ENCODE results near the gene MARCHF10. TPM values are rescaled to one million over a fixed set of nuclear protein-coding genes. Genes with fewer than 3 reads are reported as not detected.

Gene MARCHF10
- total RNA-seq, 1 experiment from 2014 or later = not detected

DNA sequence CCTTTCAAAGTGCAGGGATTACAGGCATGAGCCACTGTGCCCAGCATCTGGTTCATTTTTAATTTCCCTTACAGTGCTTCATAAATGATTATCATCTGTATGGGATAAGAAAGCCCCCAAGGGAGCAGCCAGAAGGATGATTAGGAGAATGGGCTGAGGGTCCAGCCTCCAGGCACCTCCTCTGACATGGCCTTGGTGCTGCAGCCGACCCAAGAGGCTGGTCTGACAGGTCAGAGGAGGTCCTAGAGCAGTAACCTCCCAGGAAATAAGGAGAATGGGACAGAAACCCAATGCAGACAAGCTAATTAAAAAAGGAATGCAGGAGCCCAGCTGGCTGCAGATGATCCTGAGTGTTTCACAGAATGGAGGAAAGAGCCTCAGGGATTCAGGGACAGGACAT, 151.7 kb downstream of the MARCHF10 start:
- no peak for DNase-seq (ENCODE audit: low spot score)
- in situ Hi-C loops (cut with HindIII; ENCODE audit: low sequenced_read_pairs) = no loop called here

DNA sequence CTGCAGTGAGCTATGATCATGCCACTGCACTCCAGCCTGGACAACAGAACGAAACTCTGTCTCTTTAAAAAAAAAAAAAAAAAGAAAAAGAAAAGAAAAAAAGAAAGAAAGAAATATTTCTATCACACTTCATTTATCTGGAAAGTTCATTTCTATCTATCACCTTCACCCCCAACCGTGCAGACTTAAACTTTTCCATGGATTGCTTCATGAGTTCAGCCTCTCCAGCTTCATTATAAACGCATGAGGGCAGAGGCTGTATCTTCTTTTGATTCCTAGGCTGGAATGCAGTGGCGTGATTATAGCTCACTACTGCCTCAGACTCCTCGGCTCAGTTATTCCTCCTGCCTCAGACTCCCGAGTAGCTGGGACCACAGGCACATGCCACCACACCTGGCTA, 152.5 kb downstream of the MARCHF10 start:
- no peak for DNase-seq (ENCODE audit: low spot score)
- in situ Hi-C loops (cut with HindIII; ENCODE audit: low sequenced_read_pairs) = no loop called here

DNA sequence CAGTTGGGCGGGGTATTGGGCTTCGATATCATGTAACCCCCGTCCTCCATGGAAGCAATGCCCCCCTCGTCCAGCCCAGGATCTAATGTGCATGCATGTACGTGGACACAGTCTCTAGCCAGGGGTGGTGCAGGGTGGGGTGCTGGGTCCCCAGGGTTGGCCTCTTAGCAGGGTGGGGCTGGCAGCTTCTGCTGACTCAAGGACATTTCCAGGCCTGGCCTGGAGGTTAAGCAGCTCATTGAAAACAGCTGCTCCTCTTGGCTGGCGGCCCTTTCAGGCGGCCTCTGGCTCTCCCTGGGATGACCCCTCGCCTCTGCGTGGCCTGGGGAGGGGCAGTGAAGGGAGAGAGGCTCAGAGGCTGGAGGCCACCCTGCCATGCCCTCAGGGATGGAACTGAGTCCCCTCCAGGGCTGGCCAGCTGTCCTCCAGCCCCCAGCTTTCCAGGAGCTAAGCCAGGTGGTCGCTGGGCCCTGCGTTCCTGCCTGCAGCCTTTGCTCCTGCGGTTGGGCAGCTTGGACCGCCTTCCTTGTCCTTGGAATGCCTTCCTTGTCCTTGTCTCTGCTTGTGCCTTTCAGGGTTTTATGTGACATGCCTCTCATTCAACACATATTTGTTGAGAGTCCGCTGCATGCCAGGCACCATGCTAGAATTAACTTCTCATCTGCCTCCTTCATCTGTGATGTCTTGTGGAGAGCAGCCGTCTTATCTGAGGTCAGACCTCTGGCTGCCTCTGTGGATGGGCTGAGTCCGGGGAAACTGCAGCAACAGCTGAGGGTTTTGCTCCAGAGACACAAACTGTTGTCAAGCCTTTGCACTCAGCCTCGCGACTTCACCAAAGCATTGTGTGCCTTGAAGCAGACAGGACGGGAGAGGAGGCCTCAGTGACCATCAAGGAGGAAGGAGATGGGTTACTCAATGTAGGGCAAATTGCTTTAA, 154.0 kb downstream of the MARCHF10 start:
- no peak for DNase-seq (ENCODE audit: low spot score)
- in situ Hi-C loops (cut with HindIII; ENCODE audit: low sequenced_read_pairs) = no loop called here

DNA sequence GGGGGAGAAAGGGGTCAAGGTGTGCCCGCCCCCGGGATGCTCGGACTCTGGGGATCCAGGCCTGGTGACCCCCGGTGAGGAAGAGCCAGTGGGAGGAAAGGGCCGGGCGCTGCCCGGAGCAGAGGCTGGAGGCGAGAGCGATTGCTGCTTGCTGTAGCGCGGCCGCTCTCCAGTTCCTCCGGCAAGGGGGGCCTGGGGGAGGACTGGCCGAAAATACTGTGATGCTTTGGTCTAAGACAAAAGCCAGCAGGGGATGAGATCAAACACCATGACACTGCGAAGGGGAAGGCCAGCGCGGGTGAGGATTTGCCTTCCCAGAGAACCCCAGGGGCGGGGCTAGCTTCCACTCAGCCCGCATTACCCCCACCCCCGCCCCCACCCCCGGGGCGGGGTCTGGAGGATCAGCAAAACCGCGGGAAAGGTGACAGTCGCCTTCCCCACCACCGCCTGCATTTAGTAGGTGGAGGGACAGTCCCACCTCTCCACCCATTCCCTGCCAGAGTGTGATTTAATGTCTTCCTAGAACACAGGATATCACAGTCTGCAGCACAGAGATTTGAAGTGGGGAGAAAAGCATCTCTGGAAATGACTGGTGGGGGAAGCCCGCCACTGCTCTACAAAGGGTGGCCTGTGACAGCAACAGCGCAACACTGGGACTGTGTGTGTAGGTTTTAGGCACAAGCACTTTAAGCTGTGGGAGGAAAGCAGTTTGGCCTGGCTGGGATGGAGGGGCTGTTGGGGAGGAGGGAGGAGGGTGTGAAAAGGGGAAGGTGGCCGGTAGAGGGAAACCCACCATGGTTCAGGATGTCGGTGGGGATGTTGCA, 154.9 kb downstream of the MARCHF10 start:
- no peak for DNase-seq (ENCODE audit: low spot score)
- in situ Hi-C loops (cut with HindIII; ENCODE audit: low sequenced_read_pairs) = no loop called here

DNA sequence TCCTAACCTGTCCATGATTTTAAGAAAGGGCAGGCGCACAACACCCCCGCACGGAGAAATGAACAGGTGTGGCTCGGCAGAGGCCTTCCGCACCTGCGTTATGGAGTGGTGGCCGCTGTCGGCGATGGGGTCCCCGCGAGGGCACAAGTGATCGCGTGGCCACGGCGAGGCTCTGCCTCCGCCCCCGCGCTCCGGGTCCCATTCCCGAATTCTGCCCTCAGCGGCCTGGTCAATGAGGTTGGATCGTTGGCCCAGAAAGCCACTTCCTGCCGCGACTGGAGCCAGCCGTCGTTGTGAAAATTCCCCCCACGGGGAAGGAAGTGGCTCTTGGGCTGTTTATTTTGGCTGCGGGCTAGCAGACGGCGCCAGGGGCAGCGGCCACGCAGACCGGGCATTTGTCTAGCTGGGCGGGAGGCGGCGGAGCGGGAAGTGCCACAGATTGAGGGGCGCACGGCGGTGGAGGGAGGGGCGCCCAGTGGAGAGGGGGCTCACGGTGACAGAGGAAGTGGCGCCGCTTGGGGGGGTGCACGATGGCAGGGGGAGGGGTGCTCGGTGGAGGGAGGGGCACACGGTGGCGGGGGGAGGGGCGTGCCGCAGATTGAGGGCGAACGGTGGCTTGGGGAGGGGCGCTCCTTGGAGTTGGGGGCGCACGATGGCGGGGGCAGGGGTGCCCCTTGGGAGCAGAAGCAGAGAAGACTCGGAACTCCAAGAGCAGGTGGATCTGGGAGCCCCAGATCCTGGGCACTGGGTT, 155.7 kb downstream of the MARCHF10 start:
- DNase-seq (ENCODE audit: low spot score) = no peak

More for the DNA sequence above, 155.7 kb downstream of the MARCHF10 start:
- in situ Hi-C loops (cut with HindIII; ENCODE audit: low sequenced_read_pairs) = no loop called here

Other genes with a start within 250 kb of the MARCHF10 start
- 54.0 and 55.3 TPM in 2 replicates for gene MRC2, start 180.6 kb downstream of the MARCHF10 start, total RNA-seq (2014; rRNA removed; shearing (Covaris generic))
- gene TANC2, start 157.9 kb upstream of the MARCHF10 start, total RNA-seq (2014; rRNA removed; shearing (Covaris generic)) = 0.71 and 3.6 TPM in 2 replicates